ENCODE data around the gene COL26A1.

COL26A1 gene

GRCh38 chr7:101590663-101591435 lies 228.2 kb downstream of the COL26A1 start:
- DNase-seq (ENCODE audit: low read depth) = no peak
- H3K4me3 ChIP-seq (ENCODE audit: low read depth, low read length) = no peak overlapping the region
- TF ChIP-seq CTCF (IDR thresholded peaks at IDR 0.05; ENCODE audit: control insufficient read depth, extremely low read depth, insufficient read depth) = no peak

- no peak overlapping the region for H3K4me3 ChIP-seq (ENCODE audit: low read depth, low read length)
- DNase-seq (ENCODE audit: low read depth) = no peak
- no peak for TF ChIP-seq CTCF (IDR thresholded peaks at IDR 0.05; ENCODE audit: control insufficient read depth, extremely low read depth, insufficient read depth)
Measured at GRCh38 chr7:101591504-101591903, 228.8 kb downstream of the COL26A1 start.

- no peak overlapping the region for H3K4me3 ChIP-seq (ENCODE audit: low read depth, low read length)
- TF ChIP-seq CTCF (IDR thresholded peaks at IDR 0.05; ENCODE audit: control insufficient read depth, extremely low read depth, insufficient read depth) = no peak
- DNase-seq (ENCODE audit: low read depth) = no peak
Measured at GRCh38 chr7:101593556-101593955, 230.9 kb downstream of the COL26A1 start.

- TF ChIP-seq CTCF (IDR thresholded peaks at IDR 0.05; ENCODE audit: control insufficient read depth, extremely low read depth, insufficient read depth) = no peak
- H3K4me3 ChIP-seq (ENCODE audit: low read depth, low read length) = no peak overlapping the region
- DNase-seq (ENCODE audit: low read depth) = no peak
Measured at GRCh38 chr7:101594790-101595189, 232.1 kb downstream of the COL26A1 start.

- no peak for TF ChIP-seq CTCF (IDR thresholded peaks at IDR 0.05; ENCODE audit: control insufficient read depth, extremely low read depth, insufficient read depth)
Measured at GRCh38 chr7:101595246-101595645, 232.6 kb downstream of the COL26A1 start.

GRCh38 chr7:101595766-101596537 lies 233.3 kb downstream of the COL26A1 start:
- no peak overlapping the region for H3K4me3 ChIP-seq (ENCODE audit: low read depth, low read length)
- no peak for TF ChIP-seq CTCF (IDR thresholded peaks at IDR 0.05; ENCODE audit: control insufficient read depth, extremely low read depth, insufficient read depth)

More at GRCh38 chr7:101595246-101595645, 232.6 kb downstream of the COL26A1 start:
- H3K4me3 ChIP-seq (ENCODE audit: low read depth, low read length) = no peak overlapping the region
- DNase-seq (ENCODE audit: low read depth) = no peak

More at GRCh38 chr7:101595766-101596537, 233.3 kb downstream of the COL26A1 start:
- DNase-seq (ENCODE audit: low read depth) = no peak

Measured in LNCaP clone FGC (cell line).